ENCODE results near the gene ACOX2.

The ACOX2 gene

GRCh38 chr3:58566398-58567250, 29.6 kb upstream of the ACOX2 start:
- DNase-seq, result no peak

- no peak for DNase-seq
Observed at GRCh38 chr3:58565621-58566397, 28.8 kb upstream of the ACOX2 start.

- no peak for DNase-seq
Observed at GRCh38 chr3:58564456-58565160, 27.6 kb upstream of the ACOX2 start.

- DNase-seq, result no peak
Observed at GRCh38 chr3:58564054-58564453, 27.1 kb upstream of the ACOX2 start.

GRCh38 chr3:58563386-58564035, 26.5 kb upstream of the ACOX2 start:
- DNase-seq, result no peak

GRCh38 chr3:58562498-58562897, 25.5 kb upstream of the ACOX2 start:
- no peak for DNase-seq

- DNase-seq, result no peak
Observed at GRCh38 chr3:58560771-58561311, 23.9 kb upstream of the ACOX2 start.

GRCh38 chr3:58559586-58559985, 22.6 kb upstream of the ACOX2 start:
- DNase-seq, result no peak

GRCh38 chr3:58557491-58557890, 20.5 kb upstream of the ACOX2 start:
- DNase-seq, result no peak

GRCh38 chr3:58556761-58557221, 19.8 kb upstream of the ACOX2 start:
- no peak for DNase-seq

GRCh38 chr3:58556001-58556400, 19.0 kb upstream of the ACOX2 start:
- no peak for DNase-seq

GRCh38 chr3:58555203-58555602, 18.2 kb upstream of the ACOX2 start:
- no peak for DNase-seq

- no peak for DNase-seq
Observed at GRCh38 chr3:58553003-58553402, 16.0 kb upstream of the ACOX2 start.

GRCh38 chr3:58551636-58552180, 14.7 kb upstream of the ACOX2 start:
- DNase-seq, result no peak

- no peak for DNase-seq
Observed at GRCh38 chr3:58544541-58544940, 7.6 kb upstream of the ACOX2 start.

GRCh38 chr3:58540176-58540858, 3.3 kb upstream of the ACOX2 start:
- no peak for DNase-seq

GRCh38 chr3:58539626-58540025, 2.6 kb upstream of the ACOX2 start:
- no peak for DNase-seq

- no peak for DNase-seq
Observed at GRCh38 chr3:58537412-58538301, 667 bp upstream of the ACOX2 start.

- no peak for DNase-seq
Observed at GRCh38 chr3:58535531-58536500, 1.2 kb downstream of the ACOX2 start.

All from stimulated activated CD4-positive, alpha-beta T cell treated with anti-CD3 and anti-CD28 coated beads, Interleukin-12 subunit alpha, Interleukin-12 subunit beta, amount 100 ng/mL, for 4 hours (primary cell).